T-helper 1 cell treated with Interleukin-12 subunit alpha and Interleukin-12 subunit beta and Interleukin-4 antibody, amounts not matched to agents 30 μg/mL and 1 μg/mL, for 36 hours (primary cell): ENCODE data around the gene FYN.
A peak's percentile ranks its signal among the peaks of the same experiment; 100 is the strongest.
"Not testable (repeated sequence)": the region's sequence is repeated elsewhere in the genome, so short reads cannot be mapped to it uniquely, and the experiment has no call there.

Experiments
- H3K27ac Mint-ChIP-seq: one replicate; pipeline ENCODE4 v1.8.0; 2021; ENCODE audit warnings: mild to moderate bottlenecking, mixed read lengths
- H3K27me3 Mint-ChIP-seq: one replicate; pipeline ENCODE4 v1.8.0; 2021; ENCODE audit warnings: low read depth, mixed read lengths
- H3K36me3 Mint-ChIP-seq: one replicate; pipeline ENCODE4 v1.8.0; 2021; ENCODE audit warnings: low read depth, mixed read lengths
- H3K4me1 Mint-ChIP-seq: one replicate; pipeline ENCODE4 v1.8.0; 2021; ENCODE audit warnings: low read depth, mixed read lengths
- H3K4me3 Mint-ChIP-seq: one replicate; pipeline ENCODE4 v1.8.0; 2021; ENCODE audit warnings: mild to moderate bottlenecking, moderate library complexity, mixed read lengths
- H3K9me3 Mint-ChIP-seq: one replicate; pipeline ENCODE4 v1.8.0; 2021; ENCODE audit warnings: mixed read lengths

The FYN gene

GRCh38 chr6:111648100-111648499 lies 225.2 kb downstream of the FYN start:
- Mint-ChIP-seq H3K4me3 (no peak overlapping the region), H3K27me3 (no peaks in the 10 kb centered on the region), H3K4me1 (no peaks in the 10 kb centered on the region), H3K27ac (no peak overlapping the region), H3K9me3 (no peaks in the 10 kb centered on the region), H3K36me3 (no peaks in the 10 kb centered on the region)

GRCh38 chr6:111646942-111647341 lies 226.3 kb downstream of the FYN start:
- no peak overlapping the region for H3K27ac Mint-ChIP-seq
- no peaks in the 10 kb centered on the region for H3K27me3 Mint-ChIP-seq
- H3K9me3 Mint-ChIP-seq: no peaks in the 10 kb centered on the region
- H3K4me3 Mint-ChIP-seq: no peak overlapping the region
- no peaks in the 10 kb centered on the region for H3K36me3 Mint-ChIP-seq
- peaks cover 4% of the 10 kb centered on the region for H3K4me1 Mint-ChIP-seq

DNA sequence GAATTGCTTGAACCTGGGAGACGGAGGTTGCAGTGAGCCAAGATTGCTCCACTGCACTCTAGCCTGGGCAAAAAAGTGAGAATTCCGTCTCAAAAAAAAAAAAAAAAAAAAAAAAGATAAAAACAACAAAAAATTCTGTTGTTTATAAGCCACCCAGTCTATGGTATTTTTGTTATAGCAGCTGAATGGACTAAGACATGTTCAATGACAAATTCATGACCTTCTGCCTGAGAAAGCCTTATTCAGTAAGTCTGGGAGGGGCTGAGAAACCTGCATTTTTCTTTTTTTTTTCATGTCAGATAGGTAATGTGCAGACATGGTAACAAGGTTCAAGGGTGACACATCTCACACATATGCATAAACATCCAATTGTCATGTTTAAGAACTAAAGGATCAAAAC lies 227.2 kb downstream of the FYN start:
- no peaks in the 10 kb centered on the region for H3K9me3 Mint-ChIP-seq
- H3K4me1 Mint-ChIP-seq: peaks cover 4% of the 10 kb centered on the region
- no peaks in the 10 kb centered on the region for H3K27me3 Mint-ChIP-seq
- no peak overlapping the region for H3K27ac Mint-ChIP-seq
- no peak overlapping the region for H3K4me3 Mint-ChIP-seq
- no peaks in the 10 kb centered on the region for H3K36me3 Mint-ChIP-seq

GRCh38 chr6:111644893-111645430 lies 228.3 kb downstream of the FYN start:
- H3K27ac Mint-ChIP-seq: peak overlapping the region; percentile 45
- H3K27me3 Mint-ChIP-seq: no peaks in the 10 kb centered on the region
- peaks cover 6% of the 10 kb centered on the region for H3K4me1 Mint-ChIP-seq
- no peak overlapping the region for H3K4me3 Mint-ChIP-seq
- H3K36me3 Mint-ChIP-seq: peaks cover 2% of the 10 kb centered on the region
- H3K9me3 Mint-ChIP-seq: no peaks in the 10 kb centered on the region

DNA sequence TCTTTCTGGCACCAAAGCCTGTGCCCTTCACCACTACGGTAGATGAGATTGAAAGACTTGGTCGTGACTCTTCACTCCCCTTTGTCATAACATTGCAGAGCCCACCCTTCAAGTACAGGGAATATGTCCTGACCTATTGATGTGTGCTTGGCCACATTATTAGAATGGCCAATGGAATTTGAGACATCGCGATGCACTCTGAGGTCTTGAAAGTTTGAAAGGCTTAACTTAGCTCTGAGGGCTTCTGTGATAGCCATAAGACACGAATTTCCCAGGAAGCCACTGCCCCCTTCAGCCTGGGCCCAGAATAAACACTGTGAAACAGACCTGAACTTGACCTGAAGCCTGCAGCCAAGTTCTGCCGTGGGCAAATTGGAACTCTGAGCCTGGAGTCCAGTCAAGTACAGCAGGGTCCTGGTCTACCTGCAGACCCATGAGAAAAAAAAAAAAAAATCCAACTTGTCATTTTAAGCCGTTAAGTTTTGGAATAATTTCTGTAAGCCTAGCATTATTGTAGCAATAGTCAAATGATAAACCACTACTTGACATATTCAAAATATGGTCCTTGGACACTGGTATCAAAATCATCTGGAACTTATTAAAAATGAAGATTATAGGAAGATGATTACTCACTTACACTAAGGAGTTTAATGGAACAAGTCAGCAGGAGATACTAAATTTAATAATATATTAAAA lies 230.6 kb downstream of the FYN start:
- H3K27me3 Mint-ChIP-seq: peaks cover under 1% of the 10 kb centered on the region
- no peak overlapping the region for H3K4me3 Mint-ChIP-seq
- peaks cover 6% of the 10 kb centered on the region for H3K4me1 Mint-ChIP-seq
- no peak overlapping the region for H3K27ac Mint-ChIP-seq
- H3K9me3 Mint-ChIP-seq: peaks cover 5% of the 10 kb centered on the region
- peaks cover 3% of the 10 kb centered on the region for H3K36me3 Mint-ChIP-seq

DNA sequence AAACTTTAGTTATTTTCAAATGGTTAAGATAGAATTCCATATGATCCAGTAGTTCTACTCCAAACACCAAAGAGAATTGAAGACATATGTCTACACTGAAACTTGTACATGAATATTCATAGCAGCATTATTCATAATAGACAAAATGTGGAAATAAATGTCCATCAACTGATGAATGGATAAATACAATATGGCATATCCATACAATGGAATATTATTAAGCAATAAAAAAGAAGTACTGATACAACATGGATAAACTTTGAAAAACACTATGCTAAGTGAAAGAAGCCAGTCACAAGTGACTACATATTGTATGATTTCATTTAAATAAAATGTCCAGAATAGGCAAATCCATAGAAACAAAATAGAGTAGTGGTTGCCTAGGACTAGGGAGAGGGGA lies 234.0 kb downstream of the FYN start:
- peaks cover 5% of the 10 kb centered on the region for H3K36me3 Mint-ChIP-seq
- peaks cover 5% of the 10 kb centered on the region for H3K9me3 Mint-ChIP-seq
- H3K27ac Mint-ChIP-seq: no peak overlapping the region
- H3K27me3 Mint-ChIP-seq: peaks cover 3% of the 10 kb centered on the region
- peaks cover 6% of the 10 kb centered on the region for H3K4me1 Mint-ChIP-seq
- H3K4me3 Mint-ChIP-seq: no peak overlapping the region

GRCh38 chr6:111634981-111635380 lies 238.3 kb downstream of the FYN start:
- not testable (repeated sequence) for H3K9me3 Mint-ChIP-seq, H3K4me3 Mint-ChIP-seq, H3K4me1 Mint-ChIP-seq, H3K27me3 Mint-ChIP-seq, H3K36me3 Mint-ChIP-seq, H3K27ac Mint-ChIP-seq

GRCh38 chr6:111633822-111634221 lies 239.4 kb downstream of the FYN start:
- H3K4me1 Mint-ChIP-seq: no peaks in the 10 kb centered on the region
- no peak overlapping the region for H3K4me3 Mint-ChIP-seq
- H3K9me3 Mint-ChIP-seq: peaks cover 6% of the 10 kb centered on the region
- H3K27me3 Mint-ChIP-seq: peaks cover 8% of the 10 kb centered on the region
- H3K27ac Mint-ChIP-seq: no peak overlapping the region
- H3K36me3 Mint-ChIP-seq: peaks cover 2% of the 10 kb centered on the region

- Mint-ChIP-seq H3K36me3 (peaks cover 2% of the 10 kb centered on the region), H3K27ac (no peak overlapping the region), H3K4me1 (no peaks in the 10 kb centered on the region), H3K4me3 (no peak overlapping the region), H3K9me3 (peaks cover 9% of the 10 kb centered on the region), H3K27me3 (peaks cover 11% of the 10 kb centered on the region)
These were observed 240.6 kb downstream of the FYN start for GRCh38 chr6:111632468-111633247.

DNA sequence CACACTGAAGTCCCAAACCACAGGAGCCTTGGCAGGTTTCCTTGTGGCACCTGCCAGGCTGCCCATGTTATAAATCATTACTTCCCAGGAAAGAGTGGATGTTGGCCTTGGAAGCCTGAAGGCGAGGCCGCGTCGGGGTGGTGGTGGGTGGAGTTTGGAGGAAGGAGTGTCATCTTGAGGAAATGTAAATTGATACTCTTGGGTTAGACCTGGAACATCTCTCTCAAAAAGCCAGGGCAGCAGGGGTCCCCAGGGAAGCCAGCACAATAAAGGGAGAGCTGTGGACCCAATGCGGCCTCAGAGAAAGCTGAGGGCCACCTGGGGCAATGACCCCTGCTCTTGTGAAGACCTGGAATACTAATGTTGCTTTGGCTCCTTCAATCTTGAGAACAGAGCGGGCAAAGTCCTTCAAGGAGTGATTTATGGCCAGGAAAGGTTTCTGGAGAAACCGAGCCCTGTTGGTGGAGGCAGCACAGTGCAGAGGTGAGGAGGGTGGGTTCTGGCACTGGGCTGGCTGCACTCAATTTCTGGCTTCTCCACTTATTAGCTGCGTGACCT lies 241.3 kb downstream of the FYN start:
- H3K27ac Mint-ChIP-seq: no peak overlapping the region
- no peaks in the 10 kb centered on the region for H3K4me1 Mint-ChIP-seq
- peaks cover 9% of the 10 kb centered on the region for H3K9me3 Mint-ChIP-seq
- peaks cover 9% of the 10 kb centered on the region for H3K27me3 Mint-ChIP-seq
- H3K4me3 Mint-ChIP-seq: no peak overlapping the region
- H3K36me3 Mint-ChIP-seq: peaks cover 2% of the 10 kb centered on the region

DNA sequence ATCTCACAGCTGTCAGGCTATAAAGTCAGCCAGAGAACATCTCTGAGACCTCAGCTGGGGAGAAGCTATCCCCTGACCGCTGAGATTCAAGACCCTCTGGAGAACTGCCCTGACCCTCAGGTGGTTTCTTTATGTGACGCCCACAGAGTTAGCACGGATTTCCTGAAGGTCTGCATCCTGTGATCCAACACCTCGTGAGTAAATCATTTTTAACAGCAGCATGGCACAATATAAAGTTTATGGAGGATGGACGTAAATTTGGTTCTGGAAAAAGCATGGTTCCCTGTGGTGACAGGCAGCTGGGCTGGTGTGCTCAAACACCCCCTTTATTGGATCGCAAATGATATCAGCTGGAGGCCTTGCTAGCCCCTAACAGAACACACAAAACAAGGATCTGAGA lies 242.2 kb downstream of the FYN start:
- Mint-ChIP-seq H3K27ac (no peak overlapping the region), H3K9me3 (peaks cover 9% of the 10 kb centered on the region), H3K36me3 (peaks cover under 1% of the 10 kb centered on the region), H3K4me3 (no peak overlapping the region), H3K27me3 (peaks cover 9% of the 10 kb centered on the region), H3K4me1 (no peaks in the 10 kb centered on the region)

DNA sequence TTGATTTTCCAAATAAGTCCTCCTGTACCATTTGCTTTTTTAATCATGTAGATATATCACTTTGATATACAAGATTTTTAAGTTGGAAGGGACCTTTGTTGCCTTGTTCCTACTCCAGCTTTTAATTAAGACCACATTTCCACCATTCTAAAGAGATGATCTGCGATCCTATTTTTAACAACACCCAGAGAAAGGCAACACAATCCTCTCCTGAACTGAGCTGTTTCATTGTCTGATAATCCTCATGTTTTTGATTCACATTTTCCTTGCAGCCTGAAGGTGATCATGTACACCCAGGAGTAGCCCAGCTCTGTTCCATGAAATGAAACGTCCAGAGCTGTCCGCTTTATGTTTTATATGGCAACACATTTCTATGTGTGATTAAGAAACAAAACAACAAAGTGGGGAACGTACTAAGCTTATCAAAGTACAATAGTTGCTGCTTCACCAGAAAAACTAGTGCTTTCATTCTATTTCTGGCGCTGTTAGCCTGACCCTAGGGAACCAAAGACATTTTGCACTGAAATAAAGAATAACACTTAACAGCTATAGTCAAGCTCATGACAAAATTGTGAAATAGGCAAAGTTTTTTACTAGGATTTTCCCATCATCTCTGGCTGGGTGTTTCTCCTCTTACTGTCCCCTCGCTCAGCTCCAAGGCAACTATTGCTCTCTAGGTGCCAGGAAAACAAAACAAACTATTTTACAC lies 245.0 kb downstream of the FYN start:
- H3K27me3 Mint-ChIP-seq: peaks cover 9% of the 10 kb centered on the region
- H3K36me3 Mint-ChIP-seq: no peaks in the 10 kb centered on the region
- no peaks in the 10 kb centered on the region for H3K4me1 Mint-ChIP-seq
- peaks cover 9% of the 10 kb centered on the region for H3K9me3 Mint-ChIP-seq
- no peak overlapping the region for H3K27ac Mint-ChIP-seq
- H3K4me3 Mint-ChIP-seq: no peak overlapping the region

DNA sequence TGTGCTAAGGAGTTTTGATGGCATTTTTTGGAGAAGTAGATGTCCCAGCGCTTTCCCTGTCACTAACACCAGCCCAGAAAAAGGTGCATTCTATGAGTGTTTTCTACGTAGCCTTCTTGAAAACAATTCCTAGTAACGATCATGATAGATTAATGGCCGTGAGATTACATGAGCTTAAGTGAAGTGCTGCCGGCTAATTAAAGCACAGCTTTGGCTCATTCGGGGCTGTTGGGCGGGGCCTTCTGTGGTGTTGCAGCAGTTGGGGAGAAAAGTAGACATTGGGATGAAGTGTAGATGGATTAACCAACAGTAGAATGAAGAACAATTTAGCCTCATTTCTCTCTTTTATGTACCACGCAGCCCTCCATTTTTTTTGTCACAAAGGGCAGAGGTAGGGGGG lies 246.8 kb downstream of the FYN start:
- peaks cover 5% of the 10 kb centered on the region for H3K27me3 Mint-ChIP-seq
- H3K4me1 Mint-ChIP-seq: no peaks in the 10 kb centered on the region
- no peak overlapping the region for H3K27ac Mint-ChIP-seq
- no peak overlapping the region for H3K4me3 Mint-ChIP-seq
- H3K36me3 Mint-ChIP-seq: no peaks in the 10 kb centered on the region
- peaks cover 9% of the 10 kb centered on the region for H3K9me3 Mint-ChIP-seq
